Endothelial cell of umbilical vein (primary cell): ENCODE results near the gene ACTL8. TPM values are rescaled to one million over a fixed set of nuclear protein-coding genes. Genes with fewer than 3 reads are reported as not detected.

Experiments used
- BruUV-seq: library from RNA; stranded (reverse); fragments of 400-500 nt; replicated peaks from 2 replicates; lab custom pipeline; 2021; lab: Mats Ljungman, UMichigan
- CTCF ChIA-PET: fragments of 300-600, 350-600 bp; sonication (Branson Sonifier 250); formaldehyde crosslinking; loops from one replicate; lab custom pipeline; 2021; ENCODE audit warnings: antibody characterized with exemption, inconsistent platforms; lab: Charles Lee
- POLR2A ChIA-PET: fragments of 300-600, 350-600 bp; sonication (Branson Sonifier 250); formaldehyde crosslinking; loops from one replicate; lab custom pipeline; 2021; ENCODE audit warnings: antibody characterized with exemption, inconsistent platforms; lab: Charles Lee
- DNase-seq: peaks from one replicate; pipeline ENCODE4 v3.0.0-alpha.2; 2011; ENCODE audit warnings: low read depth, low spot score
- FAIRE-seq: peaks from 2 replicates; lab custom pipeline; 2011; peaks lifted over from hg19 to GRCh38; lab: Jason Lieb, UNC
- H2AFZ ChIP-seq: 2 replicates; pipeline ENCODE4 v1.6.0; 2012; ENCODE audit warnings: low read depth, low read length, control low read depth, inconsistent platforms
- H3K27ac ChIP-seq: 2 replicates; pipeline ENCODE4 v1.5.1; 2011; ENCODE audit warnings: low read depth, mild to moderate bottlenecking, control low read depth, low read length, moderate library complexity; ENCODE audit not compliant: insufficient read depth
- H3K27me3 ChIP-seq, 2 experiments: 2 replicates each; pipeline versions ENCODE4 v1.6.0 to v1.6.1; 2011; ENCODE audit warnings: low read length in 2 of 2, mixed read lengths in 1 of 2; ENCODE audit not compliant: control insufficient read depth in 2 of 2, insufficient read depth in 2 of 2
- H3K36me3 ChIP-seq, 2 experiments: 2 replicates in 1 of 2; 3 replicates in 1 of 2; pipeline ENCODE4 v1.5.1; 2011; ENCODE audit warnings: low read length in 2 of 2, mild to moderate bottlenecking in 1 of 2, moderate library complexity in 1 of 2; ENCODE audit not compliant: control insufficient read depth in 2 of 2, insufficient read depth in 2 of 2; ENCODE audit errors: extremely low read depth in 1 of 2
- H3K4me1 ChIP-seq: 3 replicates; pipeline ENCODE4 v1.5.1; 2011; ENCODE audit warnings: mild to moderate bottlenecking, low read length; ENCODE audit not compliant: control insufficient read depth, insufficient read depth; ENCODE audit errors: extremely low read depth
- H3K4me2 ChIP-seq: 2 replicates; pipeline ENCODE4 v1.6.1; 2011; ENCODE audit warnings: low read length, control low read depth, mixed read lengths; ENCODE audit not compliant: insufficient read depth
- H3K4me3 ChIP-seq, 3 experiments: fragments of 200-600 bp in 1 of 3; sonication (generic), shearing (Covaris generic) in 1 of 3; replicated peaks in 1 of 3; 2 replicates each; pipeline ENCODE4 v1.5.1; 2011 to 2016; ENCODE audit warnings: control low read depth in 3 of 3, low read length in 3 of 3, mild to moderate bottlenecking in 2 of 3, inconsistent platforms in 1 of 3, low read depth in 1 of 3, moderate library complexity in 1 of 3; ENCODE audit not compliant: insufficient read depth in 1 of 3
- H3K79me2 ChIP-seq: 2 replicates; pipeline ENCODE4 v1.6.0; 2012; ENCODE audit warnings: low read length, inconsistent platforms; ENCODE audit not compliant: control insufficient read depth, insufficient read depth
- H3K9ac ChIP-seq: replicated peaks from 2 replicates; pipeline ENCODE3; 2011; ENCODE audit warnings: low read length, control low read depth; ENCODE audit not compliant: insufficient read depth; ENCODE audit errors: extremely low read depth
- H3K9me1 ChIP-seq: replicated peaks from 3 replicates; pipeline ENCODE4 v1.6.0; 2011; ENCODE audit warnings: mild to moderate bottlenecking, low read length; ENCODE audit not compliant: control insufficient read depth, insufficient read depth; ENCODE audit errors: extremely low read depth
- H3K9me3 ChIP-seq: replicated peaks from 2 replicates; pipeline ENCODE4 v1.5.1; 2012; ENCODE audit warnings: low read length, inconsistent platforms; ENCODE audit not compliant: control insufficient read depth, insufficient read depth
- H4K20me1 ChIP-seq: replicated peaks from 2 replicates; pipeline ENCODE3; 2011; ENCODE audit warnings: mild to moderate bottlenecking, low read length; ENCODE audit not compliant: control insufficient read depth, insufficient read depth; ENCODE audit errors: extremely low read depth
- CTCF ChIP-seq, 2 donors: IDR thresholded peaks; 1 replicate in 1 of 2; 2 replicates in 1 of 2; pipeline ENCODE4 v1.5.1; 2011; ENCODE audit warnings: low read length in 2 of 2, mild to moderate bottlenecking in 2 of 2, moderate library complexity in 2 of 2, control low read depth in 1 of 2, inconsistent platforms in 1 of 2, low read depth in 1 of 2; ENCODE audit not compliant: insufficient read depth in 1 of 2; ENCODE audit errors: extremely low read depth in 1 of 2
- EZH2 ChIP-seq: IDR thresholded peaks from 2 replicates; pipeline ENCODE4 v1.6.1; 2012; ENCODE audit warnings: borderline replicate concordance, low read depth, mild to moderate bottlenecking, moderate library complexity, low read length, inconsistent platforms; ENCODE audit not compliant: severe bottlenecking
- FOS ChIP-seq: IDR thresholded peaks from 2 replicates; pipeline ENCODE4 v1.6.1; 2011; ENCODE audit warnings: mild to moderate bottlenecking, low read length, moderate library complexity, borderline replicate concordance; ENCODE audit not compliant: insufficient read depth
- GATA2 ChIP-seq: IDR thresholded peaks from 2 replicates; pipeline ENCODE4 v1.7.0; 2011; ENCODE audit warnings: low read depth, mild to moderate bottlenecking, moderate library complexity, mixed read lengths, low read length; ENCODE audit not compliant: insufficient read length, insufficient read depth
- JUN ChIP-seq: IDR thresholded peaks from 2 replicates; pipeline ENCODE4 v1.6.1; 2011; ENCODE audit warnings: borderline replicate concordance, low read depth; ENCODE audit not compliant: insufficient read length, insufficient read depth
- MAX ChIP-seq: IDR thresholded peaks from 2 replicates; pipeline ENCODE4 v1.6.1; 2011; ENCODE audit not compliant: insufficient read depth, insufficient read length
- MYC ChIP-seq: IDR thresholded peaks from one replicate; pipeline ENCODE4 v1.6.1; 2011; ENCODE audit warnings: mild to moderate bottlenecking, low read depth, low read length
- POLR2A ChIP-seq: IDR thresholded peaks from 2 replicates; pipeline ENCODE4 v1.6.1; 2012; ENCODE audit warnings: low read depth, mild to moderate bottlenecking, control low read depth, low read length
- POLR2AphosphoS5 ChIP-seq: IDR thresholded peaks from 2 replicates; pipeline ENCODE4 v1.6.1; 2012; ENCODE audit warnings: low read depth, mild to moderate bottlenecking, control low read depth, low read length, moderate library complexity; ENCODE audit not compliant: insufficient read depth
- dilution Hi-C: fragments of 300-500 bp; cut with MboI; formaldehyde crosslinking; loops from one replicate; pipeline ENCODE4 v1.15.0; 2019; ENCODE audit warnings: low sequenced_read_pairs; ENCODE audit not compliant: extremely low pct_ligation_motif_present
- intact Hi-C: fragments of 100-400 bp; cut with micrococcal nuclease; formaldehyde crosslinking; loops from one replicate; pipeline ENCODE4 v1.10.0; 2022
- polyA plus RNA-seq, 4 experiments: library from polyadenylated mRNA; depleted of rRNA in 3 of 4; stranded (reverse) in 3 of 4; unstranded in 1 of 4; fragments of >200 nt; gene quantifications; 2 replicates each; pipeline versions ENCODE4 v1.2.1 to v1.2.3, GENCODE V29; 2011 to 2012; ENCODE audit warnings: missing spikeins in 1 of 4
- total RNA-seq: library from RNA; stranded (reverse); gene quantifications from 2 replicates; pipeline ENCODE4 v1.2.3, GENCODE V29; 2021

The ACTL8 gene
- total and polyA plus RNA-seq, 2 donors (not counting 3 experiments of a cell fraction or from before 2014, with no cell fraction given), result not detected

- Histone ChIP-seq H3K79me2 (no peaks in the 10 kb centered on the region), H3K27ac (no peak overlapping the region), H3K9me3 (peaks cover 3% of the 10 kb centered on the region), H4K20me1 (no peaks in the 10 kb centered on the region), H3K36me3 (no peaks in the 10 kb centered on the region), H2AFZ (no peak overlapping the region), H3K4me1 (no peaks in the 10 kb centered on the region), H3K27me3 (no peaks in the 10 kb centered on the region), H3K9ac (no peak overlapping the region), H3K9me1 (no peaks in the 10 kb centered on the region), H3K4me3 (no peak overlapping the region), H3K4me2 (no peak overlapping the region)
- TF ChIP-seq CTCF (IDR thresholded peaks at IDR 0.05; ENCODE audit: extremely low read depth in 1 of 2, insufficient read depth in 1 of 2, low read depth in 1 of 2, low read length in 2 of 2) (no peak), POLR2AphosphoS5 (no peak), POLR2A (no peak), MAX (no peak), FOS (no peak), EZH2 (no peak), GATA2 (no peak), JUN (no peak), MYC (no peak)
- BruUV-seq, result no TSS peak
- dilution Hi-C loops (no loop called here), intact Hi-C loops (no loop called here)
- POLR2A ChIA-PET, result no interaction called here
- CTCF ChIA-PET, result no interaction called here
- FAIRE-seq (no peak), DNase-seq (no peak)
These were observed 89.2 kb downstream of the ACTL8 start for GRCh38 chr1:17844185-17844826.
